HG02938 (cell line): ENCODE data around the gene ARMC7.
"Not testable (repeated sequence)": the region's sequence is repeated elsewhere in the genome, so short reads cannot be mapped to it uniquely, and the experiment has no call there.

Experiments used
- ATAC-seq: cut with Tn5 transposase; IDR thresholded peaks from one replicate; pipeline ENCODE4 v1.9.1; 2021; ENCODE audit warnings: mild to moderate bottlenecking, moderate library complexity; ENCODE audit not compliant: unreplicated experiment

ARMC7 gene

DNA sequence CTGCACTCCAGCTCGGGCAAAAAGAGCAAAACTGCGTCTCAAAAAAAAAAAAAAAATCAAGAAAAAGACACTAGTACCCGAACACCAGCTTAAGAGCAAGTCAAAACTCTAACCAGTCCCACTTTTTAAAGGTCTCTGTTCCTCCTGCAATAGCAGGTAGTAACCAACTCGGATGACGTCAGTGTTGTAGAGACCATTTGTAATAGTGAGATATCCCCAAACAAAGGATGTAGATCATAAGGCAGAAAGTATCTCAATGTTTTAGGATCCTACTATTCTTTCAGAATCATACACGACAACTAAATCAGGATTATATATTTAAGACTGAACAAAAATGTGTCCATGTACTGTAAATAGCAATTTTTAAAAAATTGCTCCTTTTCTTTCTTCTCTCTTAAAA, 42.2 kb downstream of the ARMC7 start:
- ATAC-seq: no peak

DNA sequence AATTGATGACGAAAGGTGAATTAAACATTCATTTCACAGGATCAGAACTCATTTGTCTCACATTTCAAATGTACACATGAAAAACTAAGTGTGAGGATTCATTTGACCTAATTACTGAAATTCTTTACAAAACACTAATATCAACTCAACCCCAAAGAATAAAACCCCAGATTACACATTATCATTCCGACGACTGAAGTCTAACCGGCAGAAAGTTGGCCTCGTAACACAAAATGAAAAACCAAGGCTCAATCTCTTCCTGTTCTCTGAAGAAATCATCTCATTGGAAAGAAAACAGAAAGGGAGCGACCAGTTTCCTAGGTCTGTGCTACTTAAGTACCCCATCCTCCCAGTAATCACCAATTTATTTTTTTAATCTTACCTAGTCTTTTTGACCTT, 42.8 kb downstream of the ARMC7 start:
- no peak for ATAC-seq

DNA sequence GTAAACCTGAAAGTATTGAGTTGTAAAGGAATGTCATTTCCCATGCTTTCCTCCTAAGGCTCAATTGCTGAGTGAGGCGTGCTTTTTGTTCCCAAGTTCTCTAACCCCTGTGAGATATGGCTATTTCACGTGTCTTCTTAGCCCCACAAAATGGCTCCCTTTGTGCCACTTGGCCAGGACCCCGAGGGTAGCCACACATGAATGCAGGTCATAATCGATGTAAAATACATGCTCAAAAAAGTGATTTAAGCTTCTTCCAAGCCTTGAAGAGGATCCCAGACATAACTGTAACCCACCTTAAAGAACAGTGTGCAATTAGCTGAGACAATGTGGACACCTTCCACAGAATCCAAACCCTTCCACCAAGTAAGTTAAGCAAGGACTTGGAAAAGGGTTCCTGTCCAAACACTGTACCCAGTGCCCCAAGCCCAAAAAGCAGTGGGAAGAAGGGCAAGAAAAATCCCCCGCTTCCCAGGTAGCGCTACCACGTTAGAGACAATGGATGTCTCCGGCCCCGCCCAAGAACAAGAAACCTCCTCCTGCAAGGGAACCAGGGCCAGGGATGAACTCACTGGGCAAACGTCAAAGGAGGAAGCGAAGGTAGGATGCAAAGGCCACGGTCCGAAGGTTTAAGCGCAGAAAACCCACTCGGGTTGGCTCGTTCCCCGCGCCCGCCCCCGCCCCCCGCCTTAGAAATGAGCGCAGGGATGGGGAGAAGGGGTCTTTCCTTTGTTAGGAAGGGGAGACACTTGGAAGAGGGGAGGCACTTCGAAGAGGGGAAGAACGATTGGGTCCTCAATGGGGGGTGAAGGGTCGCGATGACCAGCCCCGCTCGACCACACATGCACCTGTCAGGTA, 43.4 kb downstream of the ARMC7 start:
- ATAC-seq: no peak

DNA sequence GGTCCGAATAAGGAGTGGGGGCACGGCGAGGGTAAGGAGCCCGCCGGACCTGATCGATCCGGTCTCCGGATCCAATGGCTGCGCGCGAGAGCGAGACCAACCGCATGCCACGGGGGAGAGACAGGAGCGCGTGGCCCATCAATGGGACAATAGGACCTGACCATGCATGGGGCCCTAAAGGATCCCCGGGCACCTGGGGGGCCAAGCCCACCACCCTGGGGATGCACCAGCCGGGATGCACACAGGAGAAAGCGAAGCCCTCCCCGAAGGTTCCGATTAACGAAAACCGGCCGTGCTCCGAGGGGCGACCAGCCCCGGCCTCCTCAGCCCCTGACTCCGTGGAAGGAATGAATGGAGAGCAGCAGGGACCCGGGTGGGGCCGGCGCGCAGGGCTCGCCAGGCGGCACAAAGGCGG, 44.0 kb downstream of the ARMC7 start:
- ATAC-seq: peak; percentile 9

DNA sequence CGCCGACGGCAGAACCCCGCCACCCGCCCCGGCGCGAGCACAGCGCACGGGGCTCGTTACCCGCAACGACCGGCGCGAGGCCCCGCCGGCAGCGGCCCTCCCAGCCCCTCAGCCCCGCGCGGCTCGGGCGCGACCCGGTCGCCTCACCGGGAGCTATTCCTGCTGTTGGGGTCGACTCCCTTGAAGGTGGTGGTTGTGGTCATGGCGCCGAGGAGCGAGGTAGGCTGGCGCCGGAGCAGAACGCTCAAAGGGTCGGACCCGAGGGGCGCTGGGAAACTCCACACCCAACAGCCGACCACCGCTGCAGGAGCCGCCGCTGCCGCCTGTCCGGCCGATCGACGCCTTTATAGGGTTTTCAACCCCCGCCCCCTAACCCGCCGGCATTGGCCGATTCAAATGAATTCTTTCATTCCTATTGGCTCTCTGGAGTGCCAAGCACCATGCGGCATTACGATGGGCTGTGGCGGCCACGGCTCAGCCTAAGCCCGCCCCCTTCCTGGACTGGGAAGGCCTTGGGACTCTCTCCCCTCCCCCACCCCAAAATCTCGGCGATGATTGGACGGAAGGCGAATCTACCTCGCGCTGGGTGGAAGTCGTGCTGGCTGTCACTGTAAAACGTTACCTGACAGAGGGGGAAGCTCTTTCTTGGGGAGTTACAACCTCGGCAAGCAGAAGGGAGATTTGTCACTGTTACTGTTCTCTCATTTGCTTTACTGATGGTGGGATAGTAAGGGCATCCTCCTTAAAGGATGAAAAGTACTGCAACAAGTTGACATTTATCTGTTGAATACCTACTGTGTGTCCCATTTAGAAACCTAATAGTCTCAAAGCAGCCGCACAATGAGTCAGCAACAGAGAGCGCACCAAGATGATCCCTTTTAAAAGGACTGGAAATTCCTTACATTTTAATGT, 44.7 kb downstream of the ARMC7 start, which contains the start of gene JPT1:
Gene JPT1 (minus strand): TSS at position 318 of the 912 bp plus-strand sequence. CDS start 115 bp downstream, at position 203.
- ATAC-seq: peak; percentile 94

DNA sequence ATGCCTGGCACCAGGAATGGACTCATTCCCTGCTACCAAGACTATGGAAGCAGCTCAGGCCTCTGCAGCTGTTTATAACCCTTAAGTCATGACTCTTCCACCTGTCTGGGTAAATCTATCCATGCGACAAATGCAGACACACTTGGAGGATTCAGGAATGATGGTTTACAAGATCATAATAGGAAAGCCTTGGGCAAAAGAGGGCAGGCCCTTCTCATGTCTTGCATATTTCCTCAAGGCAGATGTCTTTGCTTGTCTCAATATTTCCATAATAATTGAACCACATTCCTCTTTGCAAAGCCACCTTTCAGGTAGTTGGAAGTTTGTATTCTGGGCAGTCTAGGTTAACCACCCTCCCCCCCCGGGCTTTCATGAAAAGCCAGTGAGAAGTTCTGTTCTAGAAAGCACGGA, 45.4 kb downstream of the ARMC7 start:
- no peak for ATAC-seq

DNA sequence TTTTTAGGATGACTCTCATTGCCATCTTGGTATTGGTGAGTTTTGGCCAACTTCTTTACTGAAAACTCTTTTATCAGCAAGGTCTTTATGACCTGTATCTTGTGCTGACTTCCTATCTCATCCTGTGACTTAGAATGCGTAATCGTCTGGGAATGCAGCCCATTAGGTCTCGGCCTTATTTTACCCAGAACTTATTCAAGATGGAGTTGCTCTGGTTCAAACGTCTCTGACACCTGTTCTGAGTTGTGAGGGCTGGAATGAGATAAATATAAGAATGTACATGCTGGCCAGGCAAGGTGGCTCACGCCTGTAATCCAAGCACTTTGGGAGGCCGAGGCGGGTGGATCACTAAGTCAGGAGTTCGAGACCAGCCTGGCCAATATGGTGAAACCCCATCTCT, 48.7 kb downstream of the ARMC7 start:
- not testable (repeated sequence) for ATAC-seq

DNA sequence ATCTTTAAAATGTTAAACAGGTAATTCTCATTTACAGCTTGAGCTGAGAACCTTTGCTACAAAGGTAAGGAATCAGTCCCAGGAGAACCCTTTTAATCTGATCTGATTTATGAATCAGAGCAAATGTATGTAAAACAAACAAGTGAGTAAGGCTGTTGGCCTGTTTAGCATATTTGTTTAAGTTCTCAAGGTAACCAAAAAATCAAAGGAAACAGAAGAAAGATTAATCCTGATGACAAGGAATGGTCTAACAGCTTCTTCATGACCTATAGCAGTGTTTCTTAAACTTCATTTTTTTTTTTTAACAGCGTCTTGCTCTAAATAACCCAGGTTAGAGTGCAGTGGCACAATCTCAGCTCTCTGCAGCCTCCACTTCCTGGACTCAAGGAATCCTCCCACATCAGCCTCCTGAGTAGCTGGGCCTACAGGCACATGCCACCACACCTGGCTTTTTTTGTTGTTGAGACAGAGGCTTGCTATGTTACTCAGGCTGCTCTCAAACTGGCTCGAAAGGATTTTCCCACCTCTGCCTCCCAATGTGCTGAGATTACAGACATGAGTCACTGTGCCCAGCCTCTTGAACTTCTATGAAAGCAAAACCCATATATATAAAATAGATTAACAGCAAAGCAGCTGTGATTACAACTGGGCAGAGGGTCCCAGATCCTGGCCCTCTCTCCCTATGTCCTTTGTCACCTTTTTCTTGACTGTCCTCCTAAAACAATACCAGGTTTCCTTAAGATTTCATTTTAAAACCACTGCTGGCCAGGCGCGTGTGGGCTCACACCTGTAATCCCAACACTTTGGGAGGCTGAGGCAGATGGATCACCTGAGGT, 49.6 kb downstream of the ARMC7 start:
- ATAC-seq: no peak

DNA sequence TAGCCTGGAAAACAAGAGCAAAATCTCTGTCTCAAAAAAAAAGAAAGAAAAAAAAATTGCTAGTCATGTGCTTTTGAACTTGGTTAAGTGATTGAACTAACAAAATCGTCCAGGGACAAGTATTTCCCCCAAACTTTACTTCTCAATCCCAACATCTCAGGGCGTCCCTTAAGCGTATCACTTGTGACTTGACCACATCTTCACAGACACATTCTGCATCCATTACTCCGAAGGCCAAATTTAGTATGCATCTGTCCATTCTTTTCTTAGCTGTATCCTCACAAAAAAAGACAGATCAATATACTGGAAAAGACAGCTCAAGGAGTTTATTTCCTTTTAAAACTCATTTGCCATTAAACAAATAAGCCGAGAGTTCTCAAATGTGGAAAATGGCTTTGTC, 50.4 kb downstream of the ARMC7 start:
- no peak for ATAC-seq

DNA sequence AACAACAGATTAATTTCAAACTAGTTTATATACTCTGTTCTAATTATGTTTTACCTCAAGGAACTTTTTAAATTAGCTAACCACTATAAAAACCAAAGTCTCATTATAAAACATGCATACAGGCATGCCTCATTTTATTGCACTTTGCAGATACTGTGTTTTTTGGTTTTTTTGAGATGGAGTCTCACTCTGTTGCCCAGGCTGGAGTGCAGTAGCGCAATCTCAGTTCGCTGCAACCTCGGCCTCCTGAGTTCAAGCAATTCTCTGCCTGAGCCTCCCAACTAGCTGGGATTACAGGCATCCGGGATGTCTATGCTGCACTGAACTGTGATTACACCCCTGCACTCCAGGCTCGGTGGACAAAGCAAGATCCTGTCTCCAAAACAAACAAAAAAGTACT, 53.3 kb downstream of the ARMC7 start:
- ATAC-seq: no peak

DNA sequence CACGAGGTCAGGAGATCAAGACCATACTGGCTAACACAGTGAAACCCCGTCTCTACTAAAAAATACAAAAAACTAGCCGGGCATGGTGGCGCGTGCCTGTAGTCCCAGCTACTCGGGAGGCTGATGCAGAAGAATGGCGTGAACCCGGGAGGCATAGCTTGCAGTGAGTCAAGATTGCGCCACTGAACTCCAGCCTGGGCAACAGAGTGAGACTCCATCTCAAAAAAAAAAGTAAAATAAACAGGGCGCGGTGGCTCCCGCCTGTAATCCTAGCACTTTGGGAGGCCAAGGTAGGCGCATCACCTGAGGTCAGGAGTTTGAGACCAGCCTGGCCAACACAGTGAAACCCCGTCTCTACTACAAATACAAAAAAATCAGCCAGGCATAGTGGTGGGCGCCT, 54.8 kb downstream of the ARMC7 start:
- ATAC-seq: not testable (repeated sequence)

DNA sequence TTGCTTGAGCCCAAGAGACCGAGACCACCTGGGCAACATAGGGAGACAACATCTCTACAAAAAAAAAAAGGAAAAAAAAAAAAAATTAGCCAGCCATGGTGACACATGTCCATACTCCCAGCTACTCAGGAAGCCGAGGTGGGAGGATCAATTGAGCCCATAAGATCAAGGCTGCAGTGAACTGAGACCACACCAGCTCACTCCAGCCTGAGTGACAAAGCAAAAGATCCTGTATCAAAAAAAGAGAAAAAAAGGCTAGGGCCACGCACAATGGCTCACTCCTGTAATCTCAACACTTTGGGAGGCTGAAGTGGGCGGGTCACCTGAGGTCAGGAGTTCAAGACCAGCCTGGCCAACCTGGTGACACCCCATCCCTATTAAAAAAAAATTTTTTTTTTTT, 59.2 kb downstream of the ARMC7 start:
- ATAC-seq: no peak

DNA sequence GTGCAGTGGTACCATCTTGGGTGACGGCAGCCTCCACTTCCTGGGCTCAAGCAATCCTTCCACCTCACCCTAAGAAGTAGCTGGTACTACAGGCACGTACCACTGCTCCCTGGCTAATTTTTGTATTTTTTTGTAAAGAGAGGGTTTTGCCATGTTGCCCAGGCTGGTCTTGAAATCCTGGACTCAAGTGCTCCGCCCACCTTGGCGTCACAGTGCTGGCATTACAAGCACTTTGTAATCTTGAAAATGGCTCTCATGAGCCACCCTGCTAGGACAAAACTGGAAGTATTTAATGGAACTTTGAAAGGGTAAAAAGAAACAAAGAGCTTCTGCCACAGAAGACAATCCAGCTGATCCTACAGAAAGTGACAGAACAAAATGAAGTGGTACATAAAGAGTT, 63.8 kb downstream of the ARMC7 start:
- no peak for ATAC-seq

DNA sequence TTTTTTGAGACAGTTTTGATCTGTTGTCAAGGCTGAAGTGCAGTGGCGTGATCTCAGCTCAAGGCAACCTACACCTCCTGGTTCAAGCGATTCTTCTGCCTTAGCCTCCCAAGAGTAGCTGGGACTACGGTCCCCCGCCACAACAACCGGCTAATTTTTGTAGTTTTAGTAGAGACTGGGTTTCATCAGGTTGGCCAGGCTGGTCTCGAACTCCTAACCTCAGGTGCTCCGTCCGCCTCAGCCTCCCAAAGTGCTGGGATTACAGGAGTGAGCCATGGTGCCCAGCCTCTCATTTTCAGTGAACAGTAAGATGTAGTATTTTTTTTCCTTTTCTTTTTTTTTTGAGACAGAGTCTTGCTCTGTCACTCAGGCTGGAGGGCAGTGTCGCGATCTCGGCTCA, 65.2 kb downstream of the ARMC7 start:
- no peak for ATAC-seq

DNA sequence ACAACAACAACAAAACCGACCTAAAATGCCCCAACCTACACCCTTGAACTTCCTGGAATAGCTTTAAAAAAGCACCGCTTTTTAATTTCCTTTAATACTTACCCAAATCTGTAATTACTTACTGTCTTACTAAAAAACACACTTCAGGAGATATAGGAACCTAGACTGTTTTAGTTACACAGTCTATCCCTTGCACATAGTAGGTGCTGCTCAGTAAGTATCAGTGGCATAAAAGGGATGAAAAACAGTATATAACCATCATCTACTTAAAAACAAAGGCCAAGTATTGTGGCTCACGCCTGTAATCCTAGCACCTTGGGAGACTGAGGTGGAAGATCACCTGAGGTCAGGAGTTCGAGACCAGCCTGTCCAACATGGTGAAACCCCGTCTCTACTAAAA, 66.9 kb downstream of the ARMC7 start:
- no peak for ATAC-seq

DNA sequence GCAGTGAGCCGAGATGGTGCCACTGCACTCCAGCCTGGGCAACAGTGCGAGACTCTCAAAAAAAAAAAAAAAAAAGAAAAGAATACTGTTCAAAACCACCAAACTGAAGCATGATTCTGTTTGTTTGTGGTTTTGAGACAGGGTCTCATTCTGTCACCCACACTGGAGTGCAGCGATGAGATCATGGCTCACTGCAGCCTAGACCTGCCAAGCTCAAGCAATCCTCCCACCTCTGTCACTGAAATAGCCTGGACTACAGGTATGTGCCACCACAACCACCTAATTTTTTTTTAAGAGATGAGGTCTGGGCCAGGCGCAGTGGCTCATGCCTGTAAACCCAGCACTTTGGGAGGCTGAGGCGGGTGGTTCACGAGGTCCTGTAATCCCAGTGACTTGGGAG, 68.7 kb downstream of the ARMC7 start:
- ATAC-seq: no peak
